ENCODE results near the gene HNRNPL.

DNA sequence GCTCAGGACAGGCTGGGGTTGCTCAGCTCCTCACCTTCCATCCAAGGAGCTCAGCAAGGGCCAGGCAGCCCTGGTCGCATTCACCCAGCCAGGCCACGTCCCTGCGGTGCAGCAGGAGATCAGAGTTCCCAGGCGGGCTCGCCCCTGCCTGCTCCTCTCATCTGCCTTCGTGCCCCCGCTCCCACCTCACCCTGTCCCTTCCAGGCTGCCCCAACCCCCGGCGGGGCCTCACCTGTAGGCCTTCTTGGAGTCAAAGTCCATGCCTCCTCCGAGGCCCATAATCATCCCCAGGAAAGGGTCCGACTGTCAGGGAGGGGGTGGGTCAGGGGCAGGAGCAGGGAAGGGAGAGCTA lies 29.6 kb upstream of the HNRNPL start:
- TF ChIP-seq POLR2A (IDR thresholded peaks at IDR 0.05; ENCODE audit: extremely low read depth, insufficient read length): no peak
- TF ChIP-seq, protein P1, sequence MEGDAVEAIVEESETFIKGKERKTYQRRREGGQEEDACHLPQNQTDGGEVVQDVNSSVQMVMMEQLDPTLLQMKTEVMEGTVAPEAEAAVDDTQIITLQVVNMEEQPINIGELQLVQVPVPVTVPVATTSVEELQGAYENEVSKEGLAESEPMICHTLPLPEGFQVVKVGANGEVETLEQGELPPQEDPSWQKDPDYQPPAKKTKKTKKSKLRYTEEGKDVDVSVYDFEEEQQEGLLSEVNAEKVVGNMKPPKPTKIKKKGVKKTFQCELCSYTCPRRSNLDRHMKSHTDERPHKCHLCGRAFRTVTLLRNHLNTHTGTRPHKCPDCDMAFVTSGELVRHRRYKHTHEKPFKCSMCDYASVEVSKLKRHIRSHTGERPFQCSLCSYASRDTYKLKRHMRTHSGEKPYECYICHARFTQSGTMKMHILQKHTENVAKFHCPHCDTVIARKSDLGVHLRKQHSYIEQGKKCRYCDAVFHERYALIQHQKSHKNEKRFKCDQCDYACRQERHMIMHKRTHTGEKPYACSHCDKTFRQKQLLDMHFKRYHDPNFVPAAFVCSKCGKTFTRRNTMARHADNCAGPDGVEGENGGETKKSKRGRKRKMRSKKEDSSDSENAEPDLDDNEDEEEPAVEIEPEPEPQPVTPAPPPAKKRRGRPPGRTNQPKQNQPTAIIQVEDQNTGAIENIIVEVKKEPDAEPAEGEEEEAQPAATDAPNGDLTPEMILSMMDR (IDR thresholded peaks at IDR 0.05; ENCODE audit: low read depth, low read length): no peak
- no peak for TF ChIP-seq MYC (IDR thresholded peaks at IDR 0.05; ENCODE audit: low read depth, low read length)
